Immature natural killer cell (primary cell): ENCODE measurements around the gene COPZ1. TPM values are rescaled to one million over a fixed set of nuclear protein-coding genes. Genes with fewer than 3 reads are reported as not detected.

ENCODE experiments used
- DNase-seq, 3 donors: peaks; one replicate each; pipeline ENCODE4 v3.0.0; 2022; ENCODE audit warnings: mixed read lengths in 1 of 3
- H3K27ac Mint-ChIP-seq, 6 donors: one replicate each; pipeline ENCODE4 v1.8.0; 2020; ENCODE audit warnings: mixed read lengths in 6 of 6, mild to moderate bottlenecking in 5 of 6, inconsistent platforms in 4 of 6, moderate library complexity in 3 of 6
- H3K27me3 Mint-ChIP-seq, 3 donors: one replicate each; pipeline ENCODE4 v1.8.0; 2020 to 2021; ENCODE audit warnings: low read depth in 3 of 3, mild to moderate bottlenecking in 3 of 3, mixed read lengths in 3 of 3, moderate library complexity in 3 of 3, inconsistent platforms in 1 of 3
- H3K36me3 Mint-ChIP-seq, 3 donors: one replicate each; pipeline ENCODE4 v1.8.0; 2020; ENCODE audit warnings: mixed read lengths in 3 of 3, inconsistent platforms in 2 of 3, mild to moderate bottlenecking in 2 of 3
- H3K4me1 Mint-ChIP-seq, 2 donors: one replicate each; pipeline ENCODE4 v1.8.0; 2020; ENCODE audit warnings: inconsistent platforms in 2 of 2, mild to moderate bottlenecking in 2 of 2, mixed read lengths in 2 of 2, moderate library complexity in 1 of 2
- H3K4me3 Mint-ChIP-seq, 5 donors: one replicate each; pipeline ENCODE4 v1.8.0; 2020; ENCODE audit warnings: mild to moderate bottlenecking in 5 of 5, mixed read lengths in 5 of 5, inconsistent platforms in 3 of 5, moderate library complexity in 3 of 5
- H3K9me3 Mint-ChIP-seq, 6 donors: one replicate each; pipeline ENCODE4 v1.8.0; 2020; ENCODE audit warnings: mild to moderate bottlenecking in 6 of 6, mixed read lengths in 6 of 6, inconsistent platforms in 4 of 6, moderate library complexity in 3 of 6
- polyA plus RNA-seq, 3 donors: library from polyadenylated mRNA; unstranded; fragments of 300-500 nt; fragmentation: Illumina TruSeq; gene quantifications; one replicate each; pipeline ENCODE4 v1.2.3, GENCODE V29; 2021

COPZ1 gene
- polyA plus RNA-seq, 3 donors from 2014 or later = 202 to 341 (median 202) TPM

DNA sequence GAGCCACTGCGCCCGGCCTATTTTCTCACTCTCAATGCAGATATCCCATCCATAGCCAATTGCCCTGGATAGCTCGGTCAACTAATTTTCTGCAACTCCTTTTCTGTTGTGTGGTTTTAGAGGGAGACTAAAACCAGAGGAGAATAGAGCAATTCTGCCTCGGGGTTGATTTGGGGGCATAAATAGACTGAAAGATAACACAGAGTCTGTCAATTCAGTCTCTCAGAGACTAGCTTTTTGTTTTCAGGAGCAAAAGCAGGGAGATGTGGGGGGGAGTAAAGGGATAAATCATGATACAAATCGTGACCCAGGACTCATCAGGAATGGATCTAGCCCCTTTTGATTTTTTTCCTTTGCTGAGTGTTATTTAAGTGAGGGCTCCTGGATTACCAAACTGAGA, 6.5 kb downstream of the COPZ1 start:
- DNase-seq = no peak
- H3K27me3 Mint-ChIP-seq = peaks cover 0 to 2% (median 0%) of the 10 kb centered on the region in 3 donors
- peak overlapping the region; percentile 81 to 88 (median 84) for H3K27ac Mint-ChIP-seq
- H3K4me3 Mint-ChIP-seq = peak overlapping the region; percentile 18 to 59 (median 43)
- peaks cover 39 to 61% of the 10 kb centered on the region in 2 donors for H3K4me1 Mint-ChIP-seq
- no peaks in the 10 kb centered on the region for H3K36me3 Mint-ChIP-seq
- no peaks in the 10 kb centered on the region for H3K9me3 Mint-ChIP-seq

DNA sequence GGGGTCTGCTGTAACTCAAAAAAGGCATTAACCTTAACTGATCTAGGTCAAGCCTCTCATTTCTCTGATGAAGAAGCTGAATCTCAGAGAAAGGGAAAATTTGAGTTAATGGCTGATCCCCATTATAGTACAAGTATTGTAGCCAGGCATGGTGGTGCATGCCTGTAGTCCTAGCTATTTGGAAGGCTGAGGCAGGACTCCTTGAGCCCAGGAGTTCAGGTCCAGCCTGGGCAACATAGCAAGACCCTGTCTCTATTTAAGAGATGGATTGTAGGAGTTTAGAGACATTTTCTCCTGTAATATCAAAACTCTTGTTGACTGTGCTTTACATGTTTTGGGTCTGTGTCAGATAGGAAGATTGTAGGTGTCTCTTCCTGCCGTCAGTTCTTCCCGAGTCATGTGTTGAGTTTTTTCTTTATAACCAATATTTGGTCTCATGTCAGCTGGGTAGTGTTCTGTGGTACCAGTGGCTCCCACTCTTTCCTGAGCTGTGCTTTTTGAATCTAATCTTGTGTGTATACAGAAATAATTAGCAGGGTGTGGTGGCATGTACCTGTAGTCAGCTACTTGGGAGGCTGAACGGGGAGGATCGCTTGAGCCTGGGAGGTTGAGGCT, 8.6 kb downstream of the COPZ1 start:
- H3K27ac Mint-ChIP-seq = peak overlapping the region in 4 of 6 donors; percentile 29 to 67 (median 52)

DNA sequence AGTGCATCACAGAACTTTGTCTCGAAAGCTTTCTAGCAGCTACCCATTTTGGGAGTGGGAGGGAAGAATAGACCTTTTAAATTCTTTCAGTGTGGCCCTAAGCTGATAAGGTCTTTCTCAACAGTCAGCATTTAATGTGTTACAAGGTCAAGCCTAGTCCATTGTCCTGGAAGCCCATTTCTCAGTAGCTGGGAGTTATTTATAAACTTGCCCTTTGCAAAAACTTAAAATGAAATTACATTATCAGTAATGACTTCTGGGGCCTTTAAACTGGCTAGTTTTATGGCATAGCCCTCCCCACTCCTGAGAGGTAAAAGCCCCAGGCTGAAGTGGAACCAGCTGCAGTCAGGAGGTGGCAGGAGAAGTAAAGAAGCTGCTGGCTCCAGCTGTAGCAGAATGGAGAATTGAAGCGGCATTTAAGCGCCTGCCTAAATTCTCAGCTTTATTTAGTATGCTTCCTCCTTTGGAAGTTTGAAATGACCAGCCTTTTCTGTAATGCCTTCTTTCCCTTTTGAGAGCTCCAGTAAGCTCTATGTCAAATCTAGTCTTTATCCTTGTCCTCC, 12.4 kb downstream of the COPZ1 start:
- peak overlapping the region in 2 of 6 donors; percentile 2 to 66 for H3K27ac Mint-ChIP-seq
- no peak overlapping the region for H3K4me3 Mint-ChIP-seq
- peaks cover 15 to 32% of the 10 kb centered on the region in 2 donors for H3K4me1 Mint-ChIP-seq
- peaks cover 9 to 25% (median 12%) of the 10 kb centered on the region in 3 donors for H3K36me3 Mint-ChIP-seq
- peaks cover 0 to 1% (median 0%) of the 10 kb centered on the region in 3 donors for H3K27me3 Mint-ChIP-seq
- DNase-seq = no peak
- no peaks in the 10 kb centered on the region for H3K9me3 Mint-ChIP-seq

More for the DNA sequence above, 8.6 kb downstream of the COPZ1 start:
- Mint-ChIP-seq H3K36me3 (no peaks in the 10 kb centered on the region), H3K4me3 (no peak overlapping the region), H3K4me1 (peaks cover 35 to 57% of the 10 kb centered on the region in 2 donors), H3K9me3 (no peaks in the 10 kb centered on the region), H3K27me3 (peaks cover 0 to under 1% (median 0%) of the 10 kb centered on the region in 3 donors)
- DNase-seq = no peak

DNA sequence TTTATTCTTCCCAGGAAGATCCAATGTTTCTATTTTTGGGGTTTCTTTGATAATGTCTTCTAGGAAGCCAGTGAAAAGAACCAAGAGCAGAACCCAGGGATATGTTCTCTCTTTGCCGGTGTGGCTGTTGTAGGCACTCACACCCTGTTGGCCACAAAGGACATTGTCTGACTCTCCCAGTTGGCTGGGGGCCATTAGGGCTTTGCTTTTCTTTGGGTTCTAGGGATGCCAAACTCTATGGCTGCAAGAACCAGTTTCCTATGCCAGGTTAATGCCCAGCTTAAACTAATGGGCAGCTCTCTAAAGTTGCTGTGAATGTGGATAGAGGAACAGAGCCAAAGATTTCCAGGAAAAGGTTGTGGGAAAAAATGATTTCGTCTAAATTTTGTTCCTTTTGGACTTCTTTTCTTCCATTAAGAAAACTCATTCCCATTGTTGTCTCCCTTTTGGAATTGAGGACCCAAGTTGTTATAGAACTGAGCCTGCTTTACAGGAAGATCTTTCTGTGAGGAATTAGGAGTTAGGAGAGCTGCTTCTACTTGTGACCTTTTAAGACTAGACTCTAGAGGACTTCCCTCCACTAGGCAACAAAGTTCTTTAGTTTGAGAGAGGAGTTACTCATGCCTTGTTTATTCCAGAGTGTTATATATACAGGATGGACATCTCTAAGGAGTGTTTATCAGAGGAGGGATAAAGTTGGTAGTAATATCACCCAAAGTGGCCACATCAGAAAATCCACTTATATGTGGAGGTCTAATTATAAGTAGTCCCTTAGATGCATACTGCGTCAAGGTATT, 13.1 kb downstream of the COPZ1 start:
- peaks cover 13 to 32% of the 10 kb centered on the region in 2 donors for H3K4me1 Mint-ChIP-seq
- DNase-seq = no peak
- no peak overlapping the region for H3K4me3 Mint-ChIP-seq
- peaks cover 0 to 1% (median 0%) of the 10 kb centered on the region in 3 donors for H3K27me3 Mint-ChIP-seq
- peaks cover 13 to 31% (median 15%) of the 10 kb centered on the region in 3 donors for H3K36me3 Mint-ChIP-seq
- no peaks in the 10 kb centered on the region for H3K9me3 Mint-ChIP-seq
- H3K27ac Mint-ChIP-seq = peak overlapping the region in 2 of 6 donors; percentile 2 to 66

DNA sequence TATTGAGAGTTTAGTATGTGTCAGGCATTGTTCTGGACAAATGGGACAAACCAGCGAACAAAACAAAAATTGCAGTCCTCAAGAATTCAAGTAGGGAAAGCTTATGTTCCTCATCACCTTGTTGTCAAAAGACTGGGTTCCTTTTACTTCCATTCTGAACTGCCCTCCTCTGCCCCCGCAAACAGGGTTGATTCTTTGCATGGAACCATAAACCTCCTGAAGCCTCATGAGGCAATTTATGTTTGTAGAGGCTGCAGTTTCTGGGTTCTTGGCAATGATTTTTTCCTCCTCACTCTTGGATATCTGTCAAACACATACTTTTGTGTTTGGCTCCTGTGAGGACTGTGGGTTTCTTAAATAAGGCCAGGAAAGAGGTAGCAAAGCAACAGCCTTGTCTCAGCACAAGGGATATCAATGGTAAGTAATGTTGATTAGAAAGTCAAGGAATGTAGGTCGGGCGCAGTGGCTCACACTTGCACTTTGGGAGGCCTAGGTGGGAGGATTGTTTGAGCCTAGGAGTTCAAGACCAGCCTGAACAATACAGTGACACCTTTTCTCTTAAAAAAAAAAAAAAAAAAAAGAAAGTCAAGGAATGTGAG, 13.9 kb downstream of the COPZ1 start:
- peaks cover 0 to 1% (median 0%) of the 10 kb centered on the region in 3 donors for H3K27me3 Mint-ChIP-seq
- H3K9me3 Mint-ChIP-seq = no peaks in the 10 kb centered on the region
- H3K4me3 Mint-ChIP-seq = no peak overlapping the region
- H3K4me1 Mint-ChIP-seq = peaks cover 9 to 26% of the 10 kb centered on the region in 2 donors
- DNase-seq = no peak
- H3K36me3 Mint-ChIP-seq = peaks cover 15 to 38% (median 19%) of the 10 kb centered on the region in 3 donors
- no peak overlapping the region for H3K27ac Mint-ChIP-seq

DNA sequence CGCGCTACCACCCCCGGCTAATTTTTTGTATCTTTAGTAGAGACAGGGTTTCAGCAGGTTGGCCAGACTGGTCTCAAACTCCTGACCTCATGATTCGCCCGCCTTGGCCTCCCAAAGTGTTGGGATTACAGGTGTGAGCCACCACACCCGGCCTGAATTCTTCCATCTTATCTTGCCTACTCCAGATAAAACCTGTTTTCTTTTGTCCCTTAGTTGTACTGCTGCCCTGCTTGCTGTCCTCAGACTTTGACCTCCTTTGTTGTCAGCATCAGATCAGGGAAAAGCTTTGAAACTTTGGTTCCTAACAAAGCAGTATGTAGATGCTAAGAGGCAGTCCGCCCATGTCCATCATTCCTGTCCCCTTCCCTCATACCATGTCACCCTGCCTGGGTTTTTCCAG, 15.9 kb downstream of the COPZ1 start:
- Mint-ChIP-seq H3K27me3 (peaks cover 0 to 3% (median 0%) of the 10 kb centered on the region in 3 donors), H3K36me3 (peaks cover 15 to 48% (median 23%) of the 10 kb centered on the region in 3 donors), H3K27ac (peak overlapping the region in 1 of 6 donors; percentile 27), H3K4me1 (peaks cover 8 to 23% of the 10 kb centered on the region in 2 donors), H3K4me3 (no peak overlapping the region), H3K9me3 (no peaks in the 10 kb centered on the region)
- DNase-seq = no peak

DNA sequence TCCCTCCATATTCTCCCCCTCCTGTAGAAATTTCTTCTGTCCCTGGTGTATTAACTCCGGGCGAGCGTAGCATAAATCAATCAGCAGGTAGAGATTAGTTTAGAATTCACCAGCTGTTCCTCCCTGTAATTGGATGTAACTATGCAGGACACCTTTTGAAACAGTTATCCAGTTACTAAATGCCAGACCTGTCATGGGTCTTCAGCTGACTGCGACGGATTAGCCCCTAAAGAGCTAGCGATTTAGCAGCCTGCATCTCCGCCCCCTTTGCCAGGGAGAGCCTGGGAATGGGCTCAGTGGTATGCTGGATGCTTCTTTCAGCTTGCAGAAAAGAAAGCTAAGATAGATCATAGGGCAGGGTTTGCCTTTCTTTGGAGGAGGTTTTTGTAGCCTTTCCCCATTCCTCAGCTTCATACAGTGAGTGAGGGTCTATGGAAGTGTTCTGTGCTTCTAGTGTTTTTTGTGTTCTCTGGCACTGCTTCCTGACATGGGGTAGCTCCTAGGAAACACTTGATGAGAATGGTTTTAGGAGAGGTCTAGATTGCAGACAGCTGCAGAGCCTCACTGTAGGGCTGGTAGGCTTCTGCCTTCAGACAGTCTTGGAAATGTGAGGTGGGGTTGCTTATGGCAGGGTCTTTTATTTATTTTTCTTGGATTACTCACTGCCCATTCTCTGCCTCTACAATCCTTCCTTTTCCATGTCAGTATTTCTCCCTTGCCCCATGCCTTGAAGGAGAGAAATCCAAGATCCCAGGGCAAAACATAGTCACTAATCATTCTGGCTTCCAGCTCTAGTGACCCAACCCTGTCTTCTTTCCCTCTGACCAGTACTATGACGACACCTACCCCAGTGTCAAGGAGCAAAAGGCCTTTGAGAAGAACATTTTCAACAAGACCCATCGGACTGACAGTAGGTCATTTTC, 16.7 kb downstream of the COPZ1 start:
- H3K36me3 Mint-ChIP-seq = peaks cover 15 to 48% (median 23%) of the 10 kb centered on the region in 3 donors
- H3K27ac Mint-ChIP-seq = peak overlapping the region in 2 of 6 donors; percentile 27 to 34
- no peak for DNase-seq
- peaks cover 7 to 18% of the 10 kb centered on the region in 2 donors for H3K4me1 Mint-ChIP-seq
- H3K9me3 Mint-ChIP-seq = no peaks in the 10 kb centered on the region
- peaks cover 0 to 3% (median 0%) of the 10 kb centered on the region in 3 donors for H3K27me3 Mint-ChIP-seq
- no peak overlapping the region for H3K4me3 Mint-ChIP-seq

DNA sequence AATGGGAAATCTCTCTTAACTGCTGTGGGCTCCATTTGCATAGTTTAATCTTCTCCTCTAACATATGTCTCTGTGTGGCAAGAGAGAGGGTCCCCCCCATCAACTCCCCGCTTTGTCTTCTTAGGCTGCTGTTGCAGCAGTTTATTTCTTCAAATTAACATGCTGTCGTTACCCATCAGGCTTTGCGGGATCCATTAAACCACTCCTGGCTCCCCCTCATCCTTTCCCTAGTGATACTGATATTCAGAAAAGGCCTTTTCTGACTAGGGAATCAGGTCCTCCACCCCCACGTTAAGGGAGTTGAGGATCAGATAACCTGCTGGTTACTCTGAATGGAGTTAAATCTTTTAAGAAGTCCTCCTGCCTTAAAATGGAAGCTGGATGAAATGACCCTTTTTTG, 24.1 kb downstream of the COPZ1 start:
- Mint-ChIP-seq H3K4me1 (no peaks in the 10 kb centered on the region), H3K36me3 (peaks cover 30 to 52% (median 32%) of the 10 kb centered on the region in 3 donors), H3K27ac (no peak overlapping the region), H3K9me3 (no peaks in the 10 kb centered on the region), H3K27me3 (peaks cover 0 to 5% (median 0%) of the 10 kb centered on the region in 3 donors), H3K4me3 (no peak overlapping the region)
- DNase-seq = no peak

DNA sequence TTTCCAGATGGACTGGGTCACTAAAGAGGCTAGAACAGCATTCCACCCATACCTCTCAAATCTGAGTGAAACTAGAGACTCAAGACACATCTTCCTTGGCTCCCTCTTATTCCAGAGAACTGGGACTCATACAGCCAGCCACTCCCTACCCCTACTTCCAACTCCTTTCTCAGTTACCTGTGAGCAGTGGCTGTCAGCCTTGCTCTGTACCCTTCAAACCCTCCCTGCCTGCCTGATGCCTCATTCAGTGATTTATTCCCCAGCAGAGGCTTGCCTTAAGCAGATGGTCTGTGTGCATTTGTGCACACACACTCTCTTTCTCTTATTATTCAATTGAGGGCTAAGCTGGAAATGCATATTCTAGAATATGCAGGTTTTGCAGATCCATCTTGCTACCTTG, 24.7 kb downstream of the COPZ1 start:
- Mint-ChIP-seq H3K4me1 (no peaks in the 10 kb centered on the region), H3K9me3 (no peaks in the 10 kb centered on the region), H3K27me3 (peaks cover 0 to 4% (median 0%) of the 10 kb centered on the region in 3 donors), H3K27ac (peak overlapping the region in 1 of 6 donors; percentile 60), H3K36me3 (peaks cover 30 to 52% (median 32%) of the 10 kb centered on the region in 3 donors), H3K4me3 (no peak overlapping the region)
- no peak for DNase-seq

DNA sequence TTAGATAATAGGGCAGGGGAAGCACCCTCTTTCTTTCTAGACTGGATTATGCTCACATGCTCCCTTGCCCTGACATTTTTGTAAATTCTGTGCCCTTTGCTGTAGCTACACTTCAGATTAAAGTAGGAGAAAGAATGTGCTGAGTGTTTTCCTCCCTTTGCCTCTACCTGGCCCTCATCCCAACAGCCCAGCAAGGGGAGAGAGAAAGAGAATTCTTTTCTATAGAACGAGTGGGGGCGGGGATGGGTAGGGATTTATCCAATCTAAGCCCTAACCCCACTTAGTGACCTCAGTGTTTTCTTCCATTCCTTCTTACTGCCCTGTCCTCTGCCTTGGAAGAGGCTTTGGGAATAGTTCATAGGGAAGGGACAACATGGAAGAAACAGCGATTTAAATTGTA, 25.8 kb downstream of the COPZ1 start:
- H3K36me3 Mint-ChIP-seq = peaks cover 28 to 45% (median 30%) of the 10 kb centered on the region in 3 donors
- no peak overlapping the region for H3K4me3 Mint-ChIP-seq
- DNase-seq = no peak
- no peaks in the 10 kb centered on the region for H3K4me1 Mint-ChIP-seq
- no peaks in the 10 kb centered on the region for H3K9me3 Mint-ChIP-seq
- H3K27me3 Mint-ChIP-seq = peaks cover 0 to 4% (median 2%) of the 10 kb centered on the region in 3 donors
- H3K27ac Mint-ChIP-seq = no peak overlapping the region

DNA sequence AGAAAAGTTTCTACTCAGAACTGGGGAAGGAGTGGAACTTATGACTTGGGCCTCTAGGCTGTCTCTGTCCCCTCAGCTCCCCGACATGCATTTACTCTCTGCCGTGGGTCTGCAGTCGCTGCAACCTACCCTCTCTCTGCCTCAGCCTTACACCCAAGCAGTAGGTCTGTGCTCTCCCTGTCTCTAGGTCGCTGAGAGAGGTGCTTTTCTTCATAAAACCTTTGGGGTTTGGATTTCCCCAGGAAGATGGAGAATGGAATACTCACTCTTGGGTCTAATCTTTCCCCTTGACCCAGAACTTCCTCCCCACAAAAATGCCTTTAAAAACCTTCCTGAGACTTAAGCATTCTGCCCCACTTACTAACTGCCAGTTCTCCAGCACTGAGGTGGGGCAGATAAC, 26.4 kb downstream of the COPZ1 start:
- Mint-ChIP-seq H3K4me1 (no peaks in the 10 kb centered on the region), H3K36me3 (peaks cover 28 to 45% (median 30%) of the 10 kb centered on the region in 3 donors), H3K27ac (peak overlapping the region in 1 of 6 donors; percentile 10), H3K9me3 (no peaks in the 10 kb centered on the region), H3K27me3 (peaks cover 0 to 4% (median 2%) of the 10 kb centered on the region in 3 donors), H3K4me3 (no peak overlapping the region)
- no peak for DNase-seq

DNA sequence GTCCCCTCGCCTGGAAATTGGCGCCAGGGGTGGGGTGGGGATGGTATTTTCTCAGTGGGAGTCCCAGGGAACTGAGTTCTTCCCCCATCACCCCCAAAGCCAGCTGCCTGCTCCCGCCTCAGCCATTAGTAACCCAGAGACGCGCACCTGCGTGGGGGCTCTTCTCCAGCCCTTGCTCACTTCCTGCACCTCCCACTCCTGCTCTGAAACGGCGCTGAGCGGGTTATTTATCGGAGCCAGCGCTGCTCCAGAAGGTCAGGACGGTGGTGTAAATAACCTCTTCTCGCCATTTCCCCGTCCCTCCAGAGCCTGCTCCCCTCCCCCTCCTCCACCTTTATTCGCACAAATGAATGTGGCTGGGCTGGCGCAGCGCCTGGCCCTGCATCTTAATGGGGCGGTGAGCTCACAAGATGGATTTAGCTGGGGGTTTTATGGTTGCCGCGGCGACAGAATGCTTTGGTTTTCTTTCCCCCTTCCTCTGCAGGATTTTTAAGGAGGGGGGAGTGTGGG, 27.1 kb downstream of the COPZ1 start:
- peaks cover 28 to 41% (median 30%) of the 10 kb centered on the region in 3 donors for H3K36me3 Mint-ChIP-seq
- H3K27me3 Mint-ChIP-seq = peaks cover 0 to 2% (median 2%) of the 10 kb centered on the region in 3 donors
- H3K9me3 Mint-ChIP-seq = no peaks in the 10 kb centered on the region
- no peaks in the 10 kb centered on the region for H3K4me1 Mint-ChIP-seq
- peak overlapping the region in 1 of 6 donors; percentile 48 for H3K27ac Mint-ChIP-seq
- H3K4me3 Mint-ChIP-seq = no peak overlapping the region
- no peak for DNase-seq
